Right ventricle myocardium superior (tissue), 1 donor: ENCODE data around the gene CFAP299. TPM values are rescaled to one million over a fixed set of nuclear protein-coding genes. Genes with fewer than 3 reads are reported as not detected.

ENCODE experiments used
- total RNA-seq: library from RNA; stranded (reverse); fragmentation: NEBNext Ultra II Directional; extraction: Animal tissue kit (Norgen Biotek cat#: 25700); gene quantifications from one replicate; pipeline ENCODE4 v1.2.1, GENCODE V29; 2021
- donor health status: DM: no; HTN: yes; CAD: no; lungs with severe emphysema.

Gene CFAP299
- total RNA-seq, 1 donor from 2014 or later: not detected

Other genes with a start within 250 kb of the CFAP299 start
- gene PRDM8, start 138.2 kb upstream of the CFAP299 start, total RNA-seq: 0.73 TPM
- 0.91 TPM for gene FGF5, start 69.1 kb upstream of the CFAP299 start, total RNA-seq